WTC11 (cell line): ENCODE data around the gene ATP4A. TPM values are rescaled to one million over a fixed set of nuclear protein-coding genes. Genes with fewer than 3 reads are reported as not detected.

Experiments
- ATAC-seq: fragments of 200-7000 bp; cut with Tn5 transposase; 2 replicates; pipeline ENCODE4 v1.10.0; 2021; ENCODE audit warnings: mild to moderate bottlenecking, moderate library complexity
- CTCF ChIA-PET: fragments of 300-600 bp; sonication (Branson Sonifier 250); formaldehyde crosslinking; loops from one replicate; lab custom pipeline; 2021; ENCODE audit warnings: antibody characterized with exemption; lab: Charles Lee
- POLR2A ChIA-PET: fragments of 350-600 bp; sonication (Branson Sonifier 250); formaldehyde crosslinking; loops from one replicate; lab custom pipeline; 2021; ENCODE audit warnings: antibody characterized with exemption; lab: Charles Lee
- DNase-seq: peaks from one replicate; pipeline ENCODE4 v3.0.0; 2021; ENCODE audit warnings: low spot score
- H3K27ac Mint-ChIP-seq: 2 replicates; pipeline ENCODE4 v1.8.0; 2021; ENCODE audit warnings: mixed read lengths
- H3K27me3 Mint-ChIP-seq: 2 replicates; pipeline ENCODE4 v1.8.0; 2021; ENCODE audit warnings: low read depth, mild to moderate bottlenecking, moderate library complexity, mixed read lengths
- H3K36me3 Mint-ChIP-seq: 2 replicates; pipeline ENCODE4 v1.8.0; 2021; ENCODE audit warnings: mixed read lengths
- H3K4me1 Mint-ChIP-seq: 2 replicates; pipeline ENCODE4 v1.8.0; 2022; ENCODE audit warnings: mixed read lengths
- H3K4me3 Mint-ChIP-seq: 2 replicates; pipeline ENCODE4 v1.8.0; 2021; ENCODE audit warnings: mild to moderate bottlenecking, moderate library complexity, mixed read lengths
- H3K9me3 Mint-ChIP-seq: 2 replicates; pipeline ENCODE4 v1.8.0; 2021; ENCODE audit warnings: mixed read lengths
- ATF1 ChIP-seq: sonication (generic); formaldehyde crosslinking; IDR thresholded peaks from 2 replicates; pipeline ENCODE4 v1.8.1; 2023; ENCODE audit warnings: mild to moderate bottlenecking, moderate library complexity, missing genetic modification reagents
- ELF4 ChIP-seq: sonication (generic); formaldehyde crosslinking; IDR thresholded peaks from 2 replicates; pipeline ENCODE4 v1.8.1; 2022; ENCODE audit warnings: low read depth, mild to moderate bottlenecking, moderate library complexity, missing genetic modification reagents
- EMX1 ChIP-seq: fragments of 250-450 bp; sonication (Bioruptor Pico); IDR thresholded peaks from 2 replicates; pipeline ENCODE4 v1.8.0; 2021; ENCODE audit warnings: mild to moderate bottlenecking
- FOXK1 ChIP-seq: sonication (generic); formaldehyde crosslinking; IDR thresholded peaks from 2 replicates; pipeline ENCODE4 v1.8.0; 2022; ENCODE audit warnings: mild to moderate bottlenecking, moderate library complexity, missing genetic modification reagents
- GRHL2 ChIP-seq: fragments of 250-450 bp; sonication (Bioruptor Pico); IDR thresholded peaks from 2 replicates; pipeline ENCODE4 v1.8.0; 2022; ENCODE audit warnings: mild to moderate bottlenecking, moderate library complexity; ENCODE audit not compliant: insufficient replicate concordance, severe bottlenecking
- MYBL2 ChIP-seq: sonication (generic); formaldehyde crosslinking; IDR thresholded peaks from 2 replicates; pipeline ENCODE4 v1.8.1; 2023; ENCODE audit warnings: mild to moderate bottlenecking, moderate library complexity, missing genetic modification reagents
- OVOL2 ChIP-seq: fragments of 250-450 bp; sonication (Bioruptor Pico); IDR thresholded peaks from 2 replicates; pipeline ENCODE4 v1.9.0; 2021; ENCODE audit warnings: mild to moderate bottlenecking, borderline replicate concordance
- ZNF232 ChIP-seq: sonication (generic); formaldehyde crosslinking; IDR thresholded peaks from 2 replicates; pipeline ENCODE4 v1.8.0; 2022; ENCODE audit warnings: mild to moderate bottlenecking, missing genetic modification reagents
- total RNA-seq: library from RNA; stranded (reverse); gene quantifications from 3 replicates; pipeline ENCODE4 v1.2.3, GENCODE V29; 2021
- TF ChIP-seq, protein P1 (sequence below): sonication (generic); formaldehyde crosslinking; IDR thresholded peaks from 2 replicates; pipeline ENCODE4 v1.8.0; 2022; ENCODE audit warnings: mild to moderate bottlenecking, missing genetic modification reagents
- TF ChIP-seq, protein P2 (sequence below): fragments of 250-450 bp; sonication (Bioruptor Pico); IDR thresholded peaks from 2 replicates; pipeline ENCODE4 v1.9.0; 2021; ENCODE audit warnings: mild to moderate bottlenecking, borderline replicate concordance
- TF ChIP-seq, protein P3 (sequence below): sonication (generic); formaldehyde crosslinking; IDR thresholded peaks from 2 replicates; pipeline ENCODE4 v1.8.0; 2023; ENCODE audit warnings: missing genetic modification reagents
- TF ChIP-seq, protein P4 (sequence below): fragments of 250-450 bp; sonication (Bioruptor Pico); IDR thresholded peaks from 2 replicates; pipeline ENCODE4 v1.8.0; 2021; ENCODE audit warnings: mild to moderate bottlenecking
- TF ChIP-seq, protein P5 (sequence below): sonication (generic); formaldehyde crosslinking; conservative IDR thresholded peaks from 2 replicates; pipeline ENCODE4 v1.8.1; 2023; ENCODE audit warnings: mild to moderate bottlenecking, low read depth, missing genetic modification reagents, moderate library complexity
- TF ChIP-seq, protein P6 (sequence below): sonication (generic); formaldehyde crosslinking; IDR thresholded peaks from 2 replicates; pipeline ENCODE4 v1.8.1; 2022; ENCODE audit warnings: low read depth, mild to moderate bottlenecking, moderate library complexity, missing genetic modification reagents, borderline replicate concordance
- TF ChIP-seq, protein P7 (sequence below): sonication (generic); formaldehyde crosslinking; IDR thresholded peaks from 2 replicates; pipeline ENCODE4 v1.8.0; 2023; ENCODE audit warnings: missing genetic modification reagents, mild to moderate bottlenecking, borderline replicate concordance
- TF ChIP-seq, protein P8 (sequence below): sonication (generic); formaldehyde crosslinking; IDR thresholded peaks from 2 replicates; pipeline ENCODE4 v1.8.0; 2022; ENCODE audit warnings: missing genetic modification reagents
- TF ChIP-seq, protein P9 (sequence below): sonication (generic); formaldehyde crosslinking; IDR thresholded peaks from 2 replicates; pipeline ENCODE4 v1.8.1; 2022; ENCODE audit warnings: mild to moderate bottlenecking, moderate library complexity, missing genetic modification reagents

ATP4A gene
- total RNA-seq, 1 experiment from 2014 or later = 0.59 TPM

DNA sequence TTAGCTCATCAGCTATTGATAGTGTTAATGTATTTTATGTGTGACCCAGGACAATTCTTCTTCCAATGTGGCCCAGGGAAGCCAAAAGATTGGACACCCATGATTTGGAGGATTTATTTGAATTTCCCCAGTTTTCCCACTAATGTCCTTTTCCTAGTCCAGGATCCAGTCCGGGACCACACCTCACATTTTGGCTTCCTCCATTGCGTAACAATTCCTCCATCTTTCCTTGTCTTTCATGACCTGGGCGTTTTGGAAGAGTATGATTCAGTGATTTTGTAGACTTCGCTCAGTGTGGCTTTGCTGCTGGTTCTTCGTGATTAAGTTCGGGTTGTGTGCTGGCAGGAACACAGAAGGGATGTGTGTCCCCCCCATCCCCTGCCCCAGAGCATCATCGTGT is 3.3 kb upstream of the ATP4A start:
- CTCF ChIA-PET = no interaction called here
- ATAC-seq = no peak
- H3K9me3 Mint-ChIP-seq = no peaks in the 10 kb centered on the region
- H3K27ac Mint-ChIP-seq = no peak overlapping the region
- no peak for DNase-seq
- POLR2A ChIA-PET = no interaction called here
- no peak overlapping the region for H3K4me3 Mint-ChIP-seq
- H3K36me3 Mint-ChIP-seq = no peaks in the 10 kb centered on the region
- H3K4me1 Mint-ChIP-seq = peaks cover 7% of the 10 kb centered on the region
- peaks cover 10% of the 10 kb centered on the region for H3K27me3 Mint-ChIP-seq
- TF ChIP-seq, protein P1, sequence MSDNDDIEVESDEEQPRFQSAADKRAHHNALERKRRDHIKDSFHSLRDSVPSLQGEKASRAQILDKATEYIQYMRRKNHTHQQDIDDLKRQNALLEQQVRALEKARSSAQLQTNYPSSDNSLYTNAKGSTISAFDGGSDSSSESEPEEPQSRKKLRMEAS (CRISPR knock-in tag) = no peak
- TF ChIP-seq ATF1 (CRISPR knock-in tag) (no peak), FOXK1 (CRISPR knock-in tag) (no peak), ZNF232 (CRISPR knock-in tag) (no peak), EMX1 (CRISPR knock-in tag) (no peak), ELF4 (CRISPR knock-in tag) (no peak), MYBL2 (CRISPR knock-in tag) (no peak), GRHL2 (CRISPR knock-in tag) (no peak), OVOL2 (CRISPR knock-in tag) (no peak)
- TF ChIP-seq, protein P2, sequence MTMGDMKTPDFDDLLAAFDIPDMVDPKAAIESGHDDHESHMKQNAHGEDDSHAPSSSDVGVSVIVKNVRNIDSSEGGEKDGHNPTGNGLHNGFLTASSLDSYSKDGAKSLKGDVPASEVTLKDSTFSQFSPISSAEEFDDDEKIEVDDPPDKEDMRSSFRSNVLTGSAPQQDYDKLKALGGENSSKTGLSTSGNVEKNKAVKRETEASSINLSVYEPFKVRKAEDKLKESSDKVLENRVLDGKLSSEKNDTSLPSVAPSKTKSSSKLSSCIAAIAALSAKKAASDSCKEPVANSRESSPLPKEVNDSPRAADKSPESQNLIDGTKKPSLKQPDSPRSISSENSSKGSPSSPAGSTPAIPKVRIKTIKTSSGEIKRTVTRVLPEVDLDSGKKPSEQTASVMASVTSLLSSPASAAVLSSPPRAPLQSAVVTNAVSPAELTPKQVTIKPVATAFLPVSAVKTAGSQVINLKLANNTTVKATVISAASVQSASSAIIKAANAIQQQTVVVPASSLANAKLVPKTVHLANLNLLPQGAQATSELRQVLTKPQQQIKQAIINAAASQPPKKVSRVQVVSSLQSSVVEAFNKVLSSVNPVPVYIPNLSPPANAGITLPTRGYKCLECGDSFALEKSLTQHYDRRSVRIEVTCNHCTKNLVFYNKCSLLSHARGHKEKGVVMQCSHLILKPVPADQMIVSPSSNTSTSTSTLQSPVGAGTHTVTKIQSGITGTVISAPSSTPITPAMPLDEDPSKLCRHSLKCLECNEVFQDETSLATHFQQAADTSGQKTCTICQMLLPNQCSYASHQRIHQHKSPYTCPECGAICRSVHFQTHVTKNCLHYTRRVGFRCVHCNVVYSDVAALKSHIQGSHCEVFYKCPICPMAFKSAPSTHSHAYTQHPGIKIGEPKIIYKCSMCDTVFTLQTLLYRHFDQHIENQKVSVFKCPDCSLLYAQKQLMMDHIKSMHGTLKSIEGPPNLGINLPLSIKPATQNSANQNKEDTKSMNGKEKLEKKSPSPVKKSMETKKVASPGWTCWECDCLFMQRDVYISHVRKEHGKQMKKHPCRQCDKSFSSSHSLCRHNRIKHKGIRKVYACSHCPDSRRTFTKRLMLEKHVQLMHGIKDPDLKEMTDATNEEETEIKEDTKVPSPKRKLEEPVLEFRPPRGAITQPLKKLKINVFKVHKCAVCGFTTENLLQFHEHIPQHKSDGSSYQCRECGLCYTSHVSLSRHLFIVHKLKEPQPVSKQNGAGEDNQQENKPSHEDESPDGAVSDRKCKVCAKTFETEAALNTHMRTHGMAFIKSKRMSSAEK = no peak
- TF ChIP-seq, protein P3, sequence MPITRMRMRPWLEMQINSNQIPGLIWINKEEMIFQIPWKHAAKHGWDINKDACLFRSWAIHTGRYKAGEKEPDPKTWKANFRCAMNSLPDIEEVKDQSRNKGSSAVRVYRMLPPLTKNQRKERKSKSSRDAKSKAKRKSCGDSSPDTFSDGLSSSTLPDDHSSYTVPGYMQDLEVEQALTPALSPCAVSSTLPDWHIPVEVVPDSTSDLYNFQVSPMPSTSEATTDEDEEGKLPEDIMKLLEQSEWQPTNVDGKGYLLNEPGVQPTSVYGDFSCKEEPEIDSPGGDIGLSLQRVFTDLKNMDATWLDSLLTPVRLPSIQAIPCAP = no peak
- TF ChIP-seq, protein P4, sequence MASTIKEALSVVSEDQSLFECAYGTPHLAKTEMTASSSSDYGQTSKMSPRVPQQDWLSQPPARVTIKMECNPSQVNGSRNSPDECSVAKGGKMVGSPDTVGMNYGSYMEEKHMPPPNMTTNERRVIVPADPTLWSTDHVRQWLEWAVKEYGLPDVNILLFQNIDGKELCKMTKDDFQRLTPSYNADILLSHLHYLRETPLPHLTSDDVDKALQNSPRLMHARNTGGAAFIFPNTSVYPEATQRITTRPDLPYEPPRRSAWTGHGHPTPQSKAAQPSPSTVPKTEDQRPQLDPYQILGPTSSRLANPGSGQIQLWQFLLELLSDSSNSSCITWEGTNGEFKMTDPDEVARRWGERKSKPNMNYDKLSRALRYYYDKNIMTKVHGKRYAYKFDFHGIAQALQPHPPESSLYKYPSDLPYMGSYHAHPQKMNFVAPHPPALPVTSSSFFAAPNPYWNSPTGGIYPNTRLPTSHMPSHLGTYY (CRISPR knock-in tag) = no peak
- TF ChIP-seq, protein P5, sequence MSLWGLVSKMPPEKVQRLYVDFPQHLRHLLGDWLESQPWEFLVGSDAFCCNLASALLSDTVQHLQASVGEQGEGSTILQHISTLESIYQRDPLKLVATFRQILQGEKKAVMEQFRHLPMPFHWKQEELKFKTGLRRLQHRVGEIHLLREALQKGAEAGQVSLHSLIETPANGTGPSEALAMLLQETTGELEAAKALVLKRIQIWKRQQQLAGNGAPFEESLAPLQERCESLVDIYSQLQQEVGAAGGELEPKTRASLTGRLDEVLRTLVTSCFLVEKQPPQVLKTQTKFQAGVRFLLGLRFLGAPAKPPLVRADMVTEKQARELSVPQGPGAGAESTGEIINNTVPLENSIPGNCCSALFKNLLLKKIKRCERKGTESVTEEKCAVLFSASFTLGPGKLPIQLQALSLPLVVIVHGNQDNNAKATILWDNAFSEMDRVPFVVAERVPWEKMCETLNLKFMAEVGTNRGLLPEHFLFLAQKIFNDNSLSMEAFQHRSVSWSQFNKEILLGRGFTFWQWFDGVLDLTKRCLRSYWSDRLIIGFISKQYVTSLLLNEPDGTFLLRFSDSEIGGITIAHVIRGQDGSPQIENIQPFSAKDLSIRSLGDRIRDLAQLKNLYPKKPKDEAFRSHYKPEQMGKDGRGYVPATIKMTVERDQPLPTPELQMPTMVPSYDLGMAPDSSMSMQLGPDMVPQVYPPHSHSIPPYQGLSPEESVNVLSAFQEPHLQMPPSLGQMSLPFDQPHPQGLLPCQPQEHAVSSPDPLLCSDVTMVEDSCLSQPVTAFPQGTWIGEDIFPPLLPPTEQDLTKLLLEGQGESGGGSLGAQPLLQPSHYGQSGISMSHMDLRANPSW = no peak
- TF ChIP-seq, protein P6, sequence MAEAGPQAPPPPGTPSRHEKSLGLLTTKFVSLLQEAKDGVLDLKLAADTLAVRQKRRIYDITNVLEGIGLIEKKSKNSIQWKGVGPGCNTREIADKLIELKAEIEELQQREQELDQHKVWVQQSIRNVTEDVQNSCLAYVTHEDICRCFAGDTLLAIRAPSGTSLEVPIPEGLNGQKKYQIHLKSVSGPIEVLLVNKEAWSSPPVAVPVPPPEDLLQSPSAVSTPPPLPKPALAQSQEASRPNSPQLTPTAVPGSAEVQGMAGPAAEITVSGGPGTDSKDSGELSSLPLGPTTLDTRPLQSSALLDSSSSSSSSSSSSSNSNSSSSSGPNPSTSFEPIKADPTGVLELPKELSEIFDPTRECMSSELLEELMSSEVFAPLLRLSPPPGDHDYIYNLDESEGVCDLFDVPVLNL (CRISPR knock-in tag) = no peak
- TF ChIP-seq, protein P7, sequence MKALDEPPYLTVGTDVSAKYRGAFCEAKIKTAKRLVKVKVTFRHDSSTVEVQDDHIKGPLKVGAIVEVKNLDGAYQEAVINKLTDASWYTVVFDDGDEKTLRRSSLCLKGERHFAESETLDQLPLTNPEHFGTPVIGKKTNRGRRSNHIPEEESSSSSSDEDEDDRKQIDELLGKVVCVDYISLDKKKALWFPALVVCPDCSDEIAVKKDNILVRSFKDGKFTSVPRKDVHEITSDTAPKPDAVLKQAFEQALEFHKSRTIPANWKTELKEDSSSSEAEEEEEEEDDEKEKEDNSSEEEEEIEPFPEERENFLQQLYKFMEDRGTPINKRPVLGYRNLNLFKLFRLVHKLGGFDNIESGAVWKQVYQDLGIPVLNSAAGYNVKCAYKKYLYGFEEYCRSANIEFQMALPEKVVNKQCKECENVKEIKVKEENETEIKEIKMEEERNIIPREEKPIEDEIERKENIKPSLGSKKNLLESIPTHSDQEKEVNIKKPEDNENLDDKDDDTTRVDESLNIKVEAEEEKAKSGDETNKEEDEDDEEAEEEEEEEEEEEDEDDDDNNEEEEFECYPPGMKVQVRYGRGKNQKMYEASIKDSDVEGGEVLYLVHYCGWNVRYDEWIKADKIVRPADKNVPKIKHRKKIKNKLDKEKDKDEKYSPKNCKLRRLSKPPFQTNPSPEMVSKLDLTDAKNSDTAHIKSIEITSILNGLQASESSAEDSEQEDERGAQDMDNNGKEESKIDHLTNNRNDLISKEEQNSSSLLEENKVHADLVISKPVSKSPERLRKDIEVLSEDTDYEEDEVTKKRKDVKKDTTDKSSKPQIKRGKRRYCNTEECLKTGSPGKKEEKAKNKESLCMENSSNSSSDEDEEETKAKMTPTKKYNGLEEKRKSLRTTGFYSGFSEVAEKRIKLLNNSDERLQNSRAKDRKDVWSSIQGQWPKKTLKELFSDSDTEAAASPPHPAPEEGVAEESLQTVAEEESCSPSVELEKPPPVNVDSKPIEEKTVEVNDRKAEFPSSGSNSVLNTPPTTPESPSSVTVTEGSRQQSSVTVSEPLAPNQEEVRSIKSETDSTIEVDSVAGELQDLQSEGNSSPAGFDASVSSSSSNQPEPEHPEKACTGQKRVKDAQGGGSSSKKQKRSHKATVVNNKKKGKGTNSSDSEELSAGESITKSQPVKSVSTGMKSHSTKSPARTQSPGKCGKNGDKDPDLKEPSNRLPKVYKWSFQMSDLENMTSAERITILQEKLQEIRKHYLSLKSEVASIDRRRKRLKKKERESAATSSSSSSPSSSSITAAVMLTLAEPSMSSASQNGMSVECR (CRISPR knock-in tag) = no peak
- TF ChIP-seq, protein P8, sequence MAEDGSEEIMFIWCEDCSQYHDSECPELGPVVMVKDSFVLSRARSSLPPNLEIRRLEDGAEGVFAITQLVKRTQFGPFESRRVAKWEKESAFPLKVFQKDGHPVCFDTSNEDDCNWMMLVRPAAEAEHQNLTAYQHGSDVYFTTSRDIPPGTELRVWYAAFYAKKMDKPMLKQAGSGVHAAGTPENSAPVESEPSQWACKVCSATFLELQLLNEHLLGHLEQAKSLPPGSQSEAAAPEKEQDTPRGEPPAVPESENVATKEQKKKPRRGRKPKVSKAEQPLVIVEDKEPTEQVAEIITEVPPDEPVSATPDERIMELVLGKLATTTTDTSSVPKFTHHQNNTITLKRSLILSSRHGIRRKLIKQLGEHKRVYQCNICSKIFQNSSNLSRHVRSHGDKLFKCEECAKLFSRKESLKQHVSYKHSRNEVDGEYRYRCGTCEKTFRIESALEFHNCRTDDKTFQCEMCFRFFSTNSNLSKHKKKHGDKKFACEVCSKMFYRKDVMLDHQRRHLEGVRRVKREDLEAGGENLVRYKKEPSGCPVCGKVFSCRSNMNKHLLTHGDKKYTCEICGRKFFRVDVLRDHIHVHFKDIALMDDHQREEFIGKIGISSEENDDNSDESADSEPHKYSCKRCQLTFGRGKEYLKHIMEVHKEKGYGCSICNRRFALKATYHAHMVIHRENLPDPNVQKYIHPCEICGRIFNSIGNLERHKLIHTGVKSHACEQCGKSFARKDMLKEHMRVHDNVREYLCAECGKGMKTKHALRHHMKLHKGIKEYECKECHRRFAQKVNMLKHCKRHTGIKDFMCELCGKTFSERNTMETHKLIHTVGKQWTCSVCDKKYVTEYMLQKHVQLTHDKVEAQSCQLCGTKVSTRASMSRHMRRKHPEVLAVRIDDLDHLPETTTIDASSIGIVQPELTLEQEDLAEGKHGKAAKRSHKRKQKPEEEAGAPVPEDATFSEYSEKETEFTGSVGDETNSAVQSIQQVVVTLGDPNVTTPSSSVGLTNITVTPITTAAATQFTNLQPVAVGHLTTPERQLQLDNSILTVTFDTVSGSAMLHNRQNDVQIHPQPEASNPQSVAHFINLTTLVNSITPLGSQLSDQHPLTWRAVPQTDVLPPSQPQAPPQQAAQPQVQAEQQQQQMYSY (CRISPR knock-in tag) = no peak
- TF ChIP-seq, protein P9, sequence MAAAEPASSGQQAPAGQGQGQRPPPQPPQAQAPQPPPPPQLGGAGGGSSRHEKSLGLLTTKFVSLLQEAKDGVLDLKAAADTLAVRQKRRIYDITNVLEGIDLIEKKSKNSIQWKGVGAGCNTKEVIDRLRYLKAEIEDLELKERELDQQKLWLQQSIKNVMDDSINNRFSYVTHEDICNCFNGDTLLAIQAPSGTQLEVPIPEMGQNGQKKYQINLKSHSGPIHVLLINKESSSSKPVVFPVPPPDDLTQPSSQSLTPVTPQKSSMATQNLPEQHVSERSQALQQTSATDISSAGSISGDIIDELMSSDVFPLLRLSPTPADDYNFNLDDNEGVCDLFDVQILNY (CRISPR knock-in tag) = no peak
